ENCODE results near the gene RNF207.

RNF207 gene

GRCh38 chr1:6176779-6177178 lies 29.1 kb upstream of the RNF207 start:
- H3K27me3 ChIP-seq (ENCODE audit: control insufficient read depth, insufficient read depth, low read length): peaks cover 54% of the 10 kb centered on the region

GRCh38 chr1:6177681-6178380 lies 28.1 kb upstream of the RNF207 start:
- no peak overlapping the region for H3K27ac ChIP-seq (ENCODE audit: low read depth, low read length)
- H3K27me3 ChIP-seq (ENCODE audit: control insufficient read depth, insufficient read depth, low read length): peaks cover 57% of the 10 kb centered on the region
- H3K4me3 ChIP-seq (ENCODE audit: low read depth, low read length): no peak overlapping the region
- no peaks in the 10 kb centered on the region for H3K36me3 ChIP-seq (ENCODE audit: control insufficient read depth, insufficient read depth, low read length)
- no peak overlapping the region for H3K9ac ChIP-seq (ENCODE audit: low read depth, low read length)
- H3K9me3 ChIP-seq (ENCODE audit: control insufficient read depth, insufficient read depth, low read length): no peaks in the 10 kb centered on the region
- H3K4me1 ChIP-seq (ENCODE audit: control insufficient read depth, insufficient read depth, low read length): peaks cover 12% of the 10 kb centered on the region; the same call in 1 of the 2 replicates

More at GRCh38 chr1:6176779-6177178, 29.1 kb upstream of the RNF207 start:
- no peaks in the 10 kb centered on the region for H3K9me3 ChIP-seq (ENCODE audit: control insufficient read depth, insufficient read depth, low read length)
- H3K4me1 ChIP-seq (ENCODE audit: control insufficient read depth, insufficient read depth, low read length): peaks cover 12% of the 10 kb centered on the region; the same call in 1 of the 2 replicates
- no peak overlapping the region for H3K9ac ChIP-seq (ENCODE audit: low read depth, low read length)
- H3K4me3 ChIP-seq (ENCODE audit: low read depth, low read length): no peak overlapping the region
- no peak overlapping the region for H3K27ac ChIP-seq (ENCODE audit: low read depth, low read length)
- H3K36me3 ChIP-seq (ENCODE audit: control insufficient read depth, insufficient read depth, low read length): no peaks in the 10 kb centered on the region

GRCh38 chr1:6178751-6179563 lies 27.0 kb upstream of the RNF207 start:
- Histone ChIP-seq H3K4me3 (ENCODE audit: low read depth, low read length) (peak overlapping the region; percentile 15; the same call in 1 of the 2 replicates), H3K9ac (ENCODE audit: low read depth, low read length) (no peak overlapping the region), H3K27me3 (ENCODE audit: control insufficient read depth, insufficient read depth, low read length) (peaks cover 61% of the 10 kb centered on the region), H3K9me3 (ENCODE audit: control insufficient read depth, insufficient read depth, low read length) (no peaks in the 10 kb centered on the region), H3K27ac (ENCODE audit: low read depth, low read length) (no peak overlapping the region), H3K36me3 (ENCODE audit: control insufficient read depth, insufficient read depth, low read length) (no peaks in the 10 kb centered on the region), H3K4me1 (ENCODE audit: control insufficient read depth, insufficient read depth, low read length) (peaks cover 12% of the 10 kb centered on the region; the same call in 1 of the 2 replicates)

- Histone ChIP-seq H3K4me3 (ENCODE audit: low read depth, low read length) (peak overlapping the region; percentile 44; the same call in 1 of the 2 replicates), H3K27me3 (ENCODE audit: control insufficient read depth, insufficient read depth, low read length) (peaks cover 61% of the 10 kb centered on the region), H3K36me3 (ENCODE audit: control insufficient read depth, insufficient read depth, low read length) (peaks cover 6% of the 10 kb centered on the region; the same call in 1 of the 2 replicates), H3K27ac (ENCODE audit: low read depth, low read length) (no peak overlapping the region), H3K9ac (ENCODE audit: low read depth, low read length) (no peak overlapping the region), H3K4me1 (ENCODE audit: control insufficient read depth, insufficient read depth, low read length) (peaks cover 19% of the 10 kb centered on the region; the same call in 1 of the 2 replicates), H3K9me3 (ENCODE audit: control insufficient read depth, insufficient read depth, low read length) (no peaks in the 10 kb centered on the region)
Observed at GRCh38 chr1:6179564-6180175, 26.2 kb upstream of the RNF207 start.

- H3K27me3 ChIP-seq (ENCODE audit: control insufficient read depth, insufficient read depth, low read length): peaks cover 61% of the 10 kb centered on the region
- H3K4me1 ChIP-seq (ENCODE audit: control insufficient read depth, insufficient read depth, low read length): peaks cover 24% of the 10 kb centered on the region
- peaks cover 11% of the 10 kb centered on the region for H3K36me3 ChIP-seq (ENCODE audit: control insufficient read depth, insufficient read depth, low read length)
- H3K4me3 ChIP-seq (ENCODE audit: low read depth, low read length): peak within 1 kb of the TSS; percentile 44; the same call in 1 of the 2 replicates
- H3K27ac ChIP-seq (ENCODE audit: low read depth, low read length): no peak within 1 kb of the TSS
- H3K9ac ChIP-seq (ENCODE audit: low read depth, low read length): no peak within 1 kb of the TSS
- no peaks in the 10 kb centered on the region for H3K9me3 ChIP-seq (ENCODE audit: control insufficient read depth, insufficient read depth, low read length)
Observed at GRCh38 chr1:6180268-6180706, 25.6 kb upstream of the RNF207 start, which contains the start of gene CHD5. Gene CHD5 (minus strand): TSS chr1:6180321. CDS start chr1:6180023, 298 bp downstream.

- Histone ChIP-seq H3K9me3 (ENCODE audit: control insufficient read depth, insufficient read depth, low read length) (no peaks in the 10 kb centered on the region), H3K4me1 (ENCODE audit: control insufficient read depth, insufficient read depth, low read length) (peaks cover 29% of the 10 kb centered on the region), H3K9ac (ENCODE audit: low read depth, low read length) (no peak overlapping the region), H3K27me3 (ENCODE audit: control insufficient read depth, insufficient read depth, low read length) (peaks cover 61% of the 10 kb centered on the region), H3K27ac (ENCODE audit: low read depth, low read length) (no peak overlapping the region), H3K36me3 (ENCODE audit: control insufficient read depth, insufficient read depth, low read length) (peaks cover 16% of the 10 kb centered on the region), H3K4me3 (ENCODE audit: low read depth, low read length) (peak overlapping the region; percentile 34; the same call in 1 of the 2 replicates)
Observed at GRCh38 chr1:6180707-6181311, 25.1 kb upstream of the RNF207 start.

- no peak overlapping the region for H3K4me3 ChIP-seq (ENCODE audit: low read depth, low read length)
- H3K27me3 ChIP-seq (ENCODE audit: control insufficient read depth, insufficient read depth, low read length): peaks cover 59% of the 10 kb centered on the region
- H3K9me3 ChIP-seq (ENCODE audit: control insufficient read depth, insufficient read depth, low read length): no peaks in the 10 kb centered on the region
- peaks cover 32% of the 10 kb centered on the region for H3K4me1 ChIP-seq (ENCODE audit: control insufficient read depth, insufficient read depth, low read length)
- H3K27ac ChIP-seq (ENCODE audit: low read depth, low read length): no peak overlapping the region
- H3K36me3 ChIP-seq (ENCODE audit: control insufficient read depth, insufficient read depth, low read length): peaks cover 20% of the 10 kb centered on the region
- H3K9ac ChIP-seq (ENCODE audit: low read depth, low read length): no peak overlapping the region
Observed at GRCh38 chr1:6181347-6181770, 24.6 kb upstream of the RNF207 start.

- peaks cover 38% of the 10 kb centered on the region for H3K36me3 ChIP-seq (ENCODE audit: control insufficient read depth, insufficient read depth, low read length)
- no peak overlapping the region for H3K4me3 ChIP-seq (ENCODE audit: low read depth, low read length)
- H3K9ac ChIP-seq (ENCODE audit: low read depth, low read length): no peak overlapping the region
- peaks cover 30% of the 10 kb centered on the region for H3K4me1 ChIP-seq (ENCODE audit: control insufficient read depth, insufficient read depth, low read length)
- H3K27me3 ChIP-seq (ENCODE audit: control insufficient read depth, insufficient read depth, low read length): peaks cover 37% of the 10 kb centered on the region
- H3K27ac ChIP-seq (ENCODE audit: low read depth, low read length): no peak overlapping the region
- H3K9me3 ChIP-seq (ENCODE audit: control insufficient read depth, insufficient read depth, low read length): no peaks in the 10 kb centered on the region
Observed at GRCh38 chr1:6183520-6183989, 22.4 kb upstream of the RNF207 start.

GRCh38 chr1:6184083-6184783 lies 21.7 kb upstream of the RNF207 start:
- H3K27me3 ChIP-seq (ENCODE audit: control insufficient read depth, insufficient read depth, low read length): peaks cover 30% of the 10 kb centered on the region
- no peaks in the 10 kb centered on the region for H3K9me3 ChIP-seq (ENCODE audit: control insufficient read depth, insufficient read depth, low read length)
- H3K27ac ChIP-seq (ENCODE audit: low read depth, low read length): no peak overlapping the region
- peaks cover 26% of the 10 kb centered on the region for H3K4me1 ChIP-seq (ENCODE audit: control insufficient read depth, insufficient read depth, low read length)
- peaks cover 45% of the 10 kb centered on the region for H3K36me3 ChIP-seq (ENCODE audit: control insufficient read depth, insufficient read depth, low read length)
- no peak overlapping the region for H3K9ac ChIP-seq (ENCODE audit: low read depth, low read length)
- no peak overlapping the region for H3K4me3 ChIP-seq (ENCODE audit: low read depth, low read length)

GRCh38 chr1:6185151-6185550 lies 20.8 kb upstream of the RNF207 start:
- H3K4me1 ChIP-seq (ENCODE audit: control insufficient read depth, insufficient read depth, low read length): peaks cover 26% of the 10 kb centered on the region
- peaks cover 24% of the 10 kb centered on the region for H3K27me3 ChIP-seq (ENCODE audit: control insufficient read depth, insufficient read depth, low read length)
- H3K9me3 ChIP-seq (ENCODE audit: control insufficient read depth, insufficient read depth, low read length): no peaks in the 10 kb centered on the region
- H3K4me3 ChIP-seq (ENCODE audit: low read depth, low read length): no peak overlapping the region
- peaks cover 53% of the 10 kb centered on the region for H3K36me3 ChIP-seq (ENCODE audit: control insufficient read depth, insufficient read depth, low read length)
- peak overlapping the region; percentile 1 for H3K27ac ChIP-seq (ENCODE audit: low read depth, low read length)
- no peak overlapping the region for H3K9ac ChIP-seq (ENCODE audit: low read depth, low read length)

All from HUES48 (cell line).